HepG2 (cell line): ENCODE measurements around the gene SEMA3F. TPM values are rescaled to one million over a fixed set of nuclear protein-coding genes. Genes with fewer than 3 reads are reported as not detected.

Experiments
- FOXA1 ChIP-seq, 2 experiments: fragments of 450-650 bp in 1 of 2; sonication (generic) in 1 of 2; formaldehyde crosslinking in 1 of 2; IDR thresholded peaks; 2 replicates each; pipeline versions ENCODE4 v1.4.0 to v1.6.1; 2016 to 2020; ENCODE audit warnings: missing genetic modification reagents in 1 of 2
- GATA4 ChIP-seq: sonication (generic); IDR thresholded peaks from 2 replicates; pipeline ENCODE4 v1.6.1; 2016; ENCODE audit warnings: antibody characterized with exemption, low read depth, borderline replicate concordance
- GTF3A ChIP-seq: sonication (generic); formaldehyde crosslinking; conservative IDR thresholded peaks from 2 replicates; pipeline ENCODE4 v1.4.0; 2020; ENCODE audit warnings: mild to moderate bottlenecking, missing genetic modification reagents
- HNF4G ChIP-seq, 2 experiments: sonication (generic) in 1 of 2; formaldehyde crosslinking in 1 of 2; IDR thresholded peaks; 2 replicates each; pipeline versions ENCODE4 v1.4.0 to v1.6.1; 2011 to 2020; ENCODE audit warnings: borderline replicate concordance in 2 of 2, low read depth in 2 of 2, mild to moderate bottlenecking in 2 of 2, low read length in 1 of 2, missing genetic modification reagents in 1 of 2, moderate library complexity in 1 of 2
- IRX3 ChIP-seq: sonication (generic); formaldehyde crosslinking; IDR thresholded peaks from 2 replicates; pipeline ENCODE4 v1.8.1; 2023; ENCODE audit warnings: mild to moderate bottlenecking, low read depth, missing genetic modification reagents, borderline replicate concordance
- PHF8 ChIP-seq: sonication (generic); formaldehyde crosslinking; IDR thresholded peaks from 2 replicates; pipeline ENCODE4 v1.5.0; 2020; ENCODE audit warnings: missing genetic modification reagents
- RFX1 ChIP-seq: fragments of 450-650 bp; IDR thresholded peaks from 2 replicates; pipeline ENCODE4 v1.6.1; 2017
- SNAPC2 ChIP-seq: sonication (generic); formaldehyde crosslinking; IDR thresholded peaks from 2 replicates; pipeline ENCODE4 v1.8.1; 2022; ENCODE audit warnings: mild to moderate bottlenecking, missing genetic modification reagents
- SP2 ChIP-seq: sonication (generic); formaldehyde crosslinking; IDR thresholded peaks from 2 replicates; pipeline ENCODE4 v1.5.1; 2020; ENCODE audit warnings: mild to moderate bottlenecking, missing genetic modification reagents
- TCF12 ChIP-seq, 2 experiments: fragments of 450-650 bp in 1 of 2; sonication (generic) in 1 of 2; formaldehyde crosslinking in 1 of 2; IDR thresholded peaks; 2 replicates each; pipeline versions ENCODE4 v1.6.1 to v1.8.0; 2017 to 2022; ENCODE audit warnings: antibody characterized with exemption in 1 of 2, mild to moderate bottlenecking in 1 of 2, missing genetic modification reagents in 1 of 2, moderate library complexity in 1 of 2
- ZFP82 ChIP-seq: sonication (generic); formaldehyde crosslinking; IDR thresholded peaks from 2 replicates; pipeline ENCODE4 v1.5.1; 2020; ENCODE audit warnings: mild to moderate bottlenecking, missing genetic modification reagents, borderline replicate concordance
- ZNF260 ChIP-seq: sonication (generic); formaldehyde crosslinking; IDR thresholded peaks from 2 replicates; pipeline ENCODE4 v1.4.0; 2020; ENCODE audit warnings: missing genetic modification reagents, low read depth, mild to moderate bottlenecking, borderline replicate concordance
- ZNF343 ChIP-seq: sonication (generic); formaldehyde crosslinking; IDR thresholded peaks from 2 replicates; pipeline ENCODE4 v1.4.0; 2020; ENCODE audit warnings: mild to moderate bottlenecking, missing genetic modification reagents
- ZNF432 ChIP-seq: sonication (generic); formaldehyde crosslinking; IDR thresholded peaks from 2 replicates; pipeline ENCODE4 v1.5.0; 2020; ENCODE audit warnings: missing genetic modification reagents, mild to moderate bottlenecking, borderline replicate concordance
- ZNF563 ChIP-seq: sonication (generic); formaldehyde crosslinking; IDR thresholded peaks from 2 replicates; pipeline ENCODE4 v1.8.0; 2022; ENCODE audit warnings: mild to moderate bottlenecking, moderate library complexity, missing genetic modification reagents
- ZNF598 ChIP-seq: sonication (generic); formaldehyde crosslinking; IDR thresholded peaks from 2 replicates; pipeline ENCODE4 v1.5.1; 2020; ENCODE audit warnings: mild to moderate bottlenecking, missing genetic modification reagents, borderline replicate concordance
- ZNF782 ChIP-seq: sonication (generic); formaldehyde crosslinking; IDR thresholded peaks from 2 replicates; pipeline ENCODE4 v1.4.0; 2020; ENCODE audit warnings: missing genetic modification reagents, mild to moderate bottlenecking, borderline replicate concordance
- ZNF788 ChIP-seq: sonication (generic); formaldehyde crosslinking; IDR thresholded peaks from 2 replicates; pipeline ENCODE4 v1.5.0; 2020; ENCODE audit warnings: mild to moderate bottlenecking, missing genetic modification reagents, borderline replicate concordance
- ZSCAN29 ChIP-seq: sonication (generic); formaldehyde crosslinking; conservative IDR thresholded peaks from 2 replicates; pipeline ENCODE4 v1.4.0; 2020; ENCODE audit warnings: mild to moderate bottlenecking, missing genetic modification reagents
- polyA plus RNA-seq, 8 experiments: library from polyadenylated mRNA; depleted of rRNA in 3 of 8; stranded (reverse) in 7 of 8; unstranded in 1 of 8; fragments of >200 nt; fragmentation: Illumina TruSeq in 4 of 8; extraction: Trizol in 4 of 8; gene quantifications; 2 replicates each; pipeline versions ENCODE4 v1.2.1 to v1.2.3, GENCODE V29; 2011 to 2016; ENCODE audit warnings: low read depth in 4 of 8, missing spikeins in 1 of 8, mixed read lengths in 1 of 8; ENCODE audit not compliant: insufficient read depth in 1 of 8
- total RNA-seq, 5 experiments: library from RNA; depleted of rRNA; stranded (reverse); fragments of >200 nt; fragmentation: Illumina TruSeq; extraction: Trizol; gene quantifications; 2 replicates each; pipeline ENCODE4 v1.2.3, GENCODE V29; 2016; ENCODE audit warnings: low read depth in 1 of 5
- TF ChIP-seq, protein P1 (sequence below): sonication (generic); formaldehyde crosslinking; IDR thresholded peaks from 2 replicates; pipeline ENCODE4 v1.5.0; 2020; ENCODE audit warnings: mild to moderate bottlenecking, missing genetic modification reagents
- TF ChIP-seq, protein P2 (sequence below): sonication (generic); formaldehyde crosslinking; IDR thresholded peaks from 2 replicates; pipeline ENCODE4 v1.4.0; 2020; ENCODE audit warnings: missing genetic modification reagents, borderline replicate concordance

The SEMA3F gene
- total and polyA plus RNA-seq, 2 of the 13 experiments (the other 11 are each of a cell fraction or from before 2014, with no cell fraction given): 7.6 to 17.2 TPM

DNA sequence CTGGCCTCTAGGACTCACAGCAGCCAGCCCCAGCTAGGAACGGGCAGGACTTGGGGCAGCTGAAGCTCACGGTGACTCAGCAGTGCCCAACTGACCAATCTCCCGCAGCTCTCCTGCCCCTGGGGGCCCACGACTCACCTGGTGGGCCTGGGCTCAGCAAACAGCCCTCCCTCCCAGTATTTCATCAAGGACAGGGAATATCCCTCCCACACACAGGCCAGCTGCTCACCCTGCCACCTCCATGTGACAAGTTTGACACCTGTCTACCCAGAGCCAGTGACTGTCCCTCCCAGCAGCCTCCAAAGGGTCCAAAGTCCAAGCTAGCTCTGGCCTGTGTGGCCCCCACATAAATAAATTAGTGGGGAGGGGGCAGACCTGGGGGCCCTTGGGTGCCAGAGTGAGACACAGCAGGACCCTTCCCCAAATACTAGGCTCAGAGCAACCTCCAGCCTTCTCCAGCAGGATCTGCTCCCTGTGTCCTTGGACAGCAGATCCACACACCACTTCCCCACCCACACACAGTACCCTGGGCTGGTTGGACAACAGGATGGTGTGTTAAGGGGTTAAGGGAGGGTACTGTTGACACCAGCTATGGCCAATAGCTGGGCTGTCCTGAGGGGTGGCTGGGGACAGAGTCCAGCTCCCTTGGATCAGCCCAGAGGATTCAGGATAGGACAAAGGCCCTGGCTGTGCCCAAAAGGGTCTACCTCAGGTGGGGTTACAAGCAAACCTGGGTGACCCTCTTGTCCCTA is 40.6 kb downstream of the SEMA3F start (continued):
- TF ChIP-seq, protein P1, sequence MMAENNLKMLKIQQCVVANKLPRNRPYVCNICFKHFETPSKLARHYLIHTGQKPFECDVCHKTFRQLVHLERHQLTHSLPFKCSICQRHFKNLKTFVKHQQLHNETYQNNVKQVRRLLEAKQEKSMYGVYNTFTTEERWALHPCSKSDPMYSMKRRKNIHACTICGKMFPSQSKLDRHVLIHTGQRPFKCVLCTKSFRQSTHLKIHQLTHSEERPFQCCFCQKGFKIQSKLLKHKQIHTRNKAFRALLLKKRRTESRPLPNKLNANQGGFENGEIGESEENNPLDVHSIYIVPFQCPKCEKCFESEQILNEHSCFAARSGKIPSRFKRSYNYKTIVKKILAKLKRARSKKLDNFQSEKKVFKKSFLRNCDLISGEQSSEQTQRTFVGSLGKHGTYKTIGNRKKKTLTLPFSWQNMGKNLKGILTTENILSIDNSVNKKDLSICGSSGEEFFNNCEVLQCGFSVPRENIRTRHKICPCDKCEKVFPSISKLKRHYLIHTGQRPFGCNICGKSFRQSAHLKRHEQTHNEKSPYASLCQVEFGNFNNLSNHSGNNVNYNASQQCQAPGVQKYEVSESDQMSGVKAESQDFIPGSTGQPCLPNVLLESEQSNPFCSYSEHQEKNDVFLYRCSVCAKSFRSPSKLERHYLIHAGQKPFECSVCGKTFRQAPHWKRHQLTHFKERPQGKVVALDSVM (CRISPR knock-in tag): peak; percentile 57; the same call in 1 of the 2 replicates
- TF ChIP-seq SNAPC2 (CRISPR knock-in tag) (peak; percentile 87), ZNF563 (CRISPR knock-in tag) (peak; percentile 66; the same call in 1 of the 2 replicates), GTF3A (CRISPR knock-in tag) (no peak), ZNF782 (CRISPR knock-in tag) (no peak), ZFP82 (CRISPR knock-in tag) (no peak), HNF4G (IDR thresholded peaks at IDR 0.05; ENCODE audit: borderline replicate concordance, low read depth, low read length) (peak; percentile 46), HNF4G (CRISPR knock-in tag; IDR thresholded peaks at IDR 0.05; ENCODE audit: borderline replicate concordance, low read depth) (peak; percentile 77; the same call in 1 of the 2 replicates), ZNF788 (peak; percentile 76; the same call in 1 of the 2 replicates), TCF12 (IDR thresholded peaks at IDR 0.05) (no peak), TCF12 (CRISPR knock-in tag; IDR thresholded peaks at IDR 0.05) (no peak; the same call in 1 of the 2 replicates), FOXA1 (IDR thresholded peaks at IDR 0.05) (no peak), FOXA1 (CRISPR knock-in tag; IDR thresholded peaks at IDR 0.05) (peak; percentile 78), RFX1 (no peak), IRX3 (CRISPR knock-in tag) (peak; percentile 89), ZSCAN29 (CRISPR knock-in tag) (no peak; the same call in none of the 2 replicates), ZNF260 (CRISPR knock-in tag) (no peak), ZNF343 (CRISPR knock-in tag) (peak; percentile 83), ZNF598 (CRISPR knock-in tag) (peak; percentile 64; the same call in 1 of the 2 replicates), PHF8 (CRISPR knock-in tag) (peak; percentile 58), GATA4 (no peak; the same call in 1 of the 2 replicates), ZNF432 (CRISPR knock-in tag) (no peak), SP2 (CRISPR knock-in tag) (peak; percentile 67)
- TF ChIP-seq, protein P2, sequence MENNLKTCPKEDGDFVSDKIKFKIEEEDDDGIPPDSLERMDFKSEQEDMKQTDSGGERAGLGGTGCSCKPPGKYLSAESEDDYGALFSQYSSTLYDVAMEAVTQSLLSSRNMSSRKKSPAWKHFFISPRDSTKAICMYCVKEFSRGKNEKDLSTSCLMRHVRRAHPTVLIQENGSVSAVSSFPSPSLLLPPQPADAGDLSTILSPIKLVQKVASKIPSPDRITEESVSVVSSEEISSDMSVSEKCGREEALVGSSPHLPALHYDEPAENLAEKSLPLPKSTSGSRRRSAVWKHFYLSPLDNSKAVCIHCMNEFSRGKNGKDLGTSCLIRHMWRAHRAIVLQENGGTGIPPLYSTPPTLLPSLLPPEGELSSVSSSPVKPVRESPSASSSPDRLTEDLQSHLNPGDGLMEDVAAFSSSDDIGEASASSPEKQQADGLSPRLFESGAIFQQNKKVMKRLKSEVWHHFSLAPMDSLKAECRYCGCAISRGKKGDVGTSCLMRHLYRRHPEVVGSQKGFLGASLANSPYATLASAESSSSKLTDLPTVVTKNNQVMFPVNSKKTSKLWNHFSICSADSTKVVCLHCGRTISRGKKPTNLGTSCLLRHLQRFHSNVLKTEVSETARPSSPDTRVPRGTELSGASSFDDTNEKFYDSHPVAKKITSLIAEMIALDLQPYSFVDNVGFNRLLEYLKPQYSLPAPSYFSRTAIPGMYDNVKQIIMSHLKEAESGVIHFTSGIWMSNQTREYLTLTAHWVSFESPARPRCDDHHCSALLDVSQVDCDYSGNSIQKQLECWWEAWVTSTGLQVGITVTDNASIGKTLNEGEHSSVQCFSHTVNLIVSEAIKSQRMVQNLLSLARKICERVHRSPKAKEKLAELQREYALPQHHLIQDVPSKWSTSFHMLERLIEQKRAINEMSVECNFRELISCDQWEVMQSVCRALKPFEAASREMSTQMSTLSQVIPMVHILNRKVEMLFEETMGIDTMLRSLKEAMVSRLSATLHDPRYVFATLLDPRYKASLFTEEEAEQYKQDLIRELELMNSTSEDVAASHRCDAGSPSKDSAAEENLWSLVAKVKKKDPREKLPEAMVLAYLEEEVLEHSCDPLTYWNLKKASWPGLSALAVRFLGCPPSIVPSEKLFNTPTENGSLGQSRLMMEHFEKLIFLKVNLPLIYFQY (CRISPR knock-in tag): peak; percentile 67; the same call in 1 of the 2 replicates
